ENCODE results near the gene MEIS3. TPM values are rescaled to one million over a fixed set of nuclear protein-coding genes. Genes with fewer than 3 reads are reported as not detected.
"Not testable (repeated sequence)": the region's sequence is repeated elsewhere in the genome, so short reads cannot be mapped to it uniquely, and the experiment has no call there.

The MEIS3 gene
- total and polyA plus RNA-seq, 8 donors = 3.1 to 18.2 (median 12.8) TPM

DNA sequence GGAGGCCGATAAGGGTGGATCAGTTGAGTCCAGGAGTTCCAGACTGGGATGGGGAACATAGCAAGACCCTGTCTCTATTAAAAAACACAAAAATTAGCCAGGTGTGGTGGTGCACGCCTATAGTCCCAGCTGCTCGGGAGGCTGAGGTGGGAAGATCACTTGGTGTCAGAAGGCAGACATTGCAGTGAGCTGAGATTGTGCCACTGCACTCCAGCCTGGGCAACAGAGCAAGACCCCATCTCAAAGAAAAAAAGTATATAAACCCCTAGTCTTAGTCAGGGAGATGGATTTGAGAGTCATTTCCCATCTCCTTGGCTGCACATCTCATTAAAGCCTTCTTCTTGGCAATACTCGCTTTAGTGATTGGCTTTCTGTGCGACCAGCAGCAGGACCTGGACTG lies 35.4 kb downstream of the MEIS3 start:
- not testable (repeated sequence) for H3K27me3 ChIP-seq, H3K27ac ChIP-seq, DNase-seq, H3K9me3 ChIP-seq, H3K4me3 ChIP-seq
- 87 to 92% (median 90%) methylated on average over 5 of the region's 5 CpGs for WGBS, 5 donors
- Histone ChIP-seq H3K36me3 (peaks cover 29 to 38% (median 37%) of the 10 kb centered on the region in 4 donors), H3K4me1 (peaks cover 0 to 14% (median 0%) of the 10 kb centered on the region in 4 donors)
- intact Hi-C loops (cut with DNase I; ENCODE audit: low total_unique reads) = loop anchor here (10.0 kb wide), 1 partner anchor 79 kb away; the partner anchor contains the start of gene C5AR1

DNA sequence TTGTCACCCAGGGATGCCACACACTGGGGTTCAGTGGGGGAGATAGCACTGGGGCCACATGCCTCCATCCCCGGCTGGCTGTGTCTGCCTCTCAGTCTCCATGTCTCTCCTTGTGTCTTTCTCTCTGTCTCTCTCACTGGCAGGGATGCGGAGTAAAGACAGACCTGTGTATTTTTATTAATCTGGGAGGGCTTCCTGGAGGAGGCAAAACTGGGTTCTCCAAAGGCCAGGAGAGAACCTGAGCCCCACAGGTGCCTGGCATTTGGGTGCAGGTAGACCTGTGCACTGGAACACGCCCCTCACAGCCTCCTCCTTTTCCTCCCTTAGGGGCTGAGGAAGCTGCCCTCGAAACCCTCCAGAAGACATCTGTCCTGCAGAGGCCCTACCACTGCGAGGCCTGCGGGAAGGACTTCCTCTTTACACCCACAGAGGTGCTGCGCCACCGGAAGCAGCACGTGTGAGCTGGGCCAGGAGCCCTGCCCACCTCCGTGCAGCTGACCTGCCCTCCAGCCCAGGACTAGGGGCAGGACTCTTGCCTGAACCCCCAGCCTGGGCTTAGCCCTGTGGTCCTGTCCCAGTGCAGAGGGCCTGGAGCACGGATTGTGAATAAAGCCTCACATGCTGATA lies 37.6 kb downstream of the MEIS3 start:
- intact Hi-C loops (cut with DNase I; ENCODE audit: low total_unique reads) = loop anchor here (10.0 kb wide), 1 partner anchor 77 kb away; the partner anchor contains the start of gene C5AR1
- WGBS, 5 donors = 71 to 97% (median 78%) methylated on average over 4 to 11 of the region's 11 CpGs

DNA sequence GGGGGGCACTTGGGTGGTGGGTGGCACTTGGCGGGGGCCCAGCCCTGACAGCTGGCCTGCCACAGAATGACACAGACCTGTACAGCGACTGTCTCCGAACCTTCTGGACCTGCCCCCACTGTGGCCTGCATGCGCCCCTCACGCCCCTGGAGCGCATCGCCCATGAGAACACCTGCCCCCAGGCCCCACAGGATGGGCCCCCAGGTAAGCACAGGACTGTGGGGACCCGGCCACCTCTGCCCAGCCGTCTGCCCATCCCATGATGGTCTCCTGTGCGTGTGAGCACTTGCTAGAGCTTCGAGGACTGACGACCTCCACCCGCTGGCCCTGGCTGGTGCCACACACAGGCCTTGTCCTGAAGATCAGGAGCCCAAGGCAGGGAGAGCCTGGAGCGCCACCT lies 38.2 kb downstream of the MEIS3 start:
- 90 to 96% (median 94%) methylated on average over 2 to 14 of the region's 14 CpGs for WGBS, 5 donors
- peak overlapping the region in 1 of 5 donors; percentile 24 for H3K27ac ChIP-seq
- peaks cover 41 to 66% (median 64%) of the 10 kb centered on the region in 4 donors for H3K36me3 ChIP-seq
- no peaks in the 10 kb centered on the region for H3K9me3 ChIP-seq
- TF ChIP-seq POLR2A (IDR thresholded peaks at IDR 0.05) = no peak
- TF ChIP-seq POLR2AphosphoS5 (IDR thresholded peaks at IDR 0.05) = no peak
- no peak for TF ChIP-seq EP300 (IDR thresholded peaks at IDR 0.05)
- TF ChIP-seq, protein P1, sequence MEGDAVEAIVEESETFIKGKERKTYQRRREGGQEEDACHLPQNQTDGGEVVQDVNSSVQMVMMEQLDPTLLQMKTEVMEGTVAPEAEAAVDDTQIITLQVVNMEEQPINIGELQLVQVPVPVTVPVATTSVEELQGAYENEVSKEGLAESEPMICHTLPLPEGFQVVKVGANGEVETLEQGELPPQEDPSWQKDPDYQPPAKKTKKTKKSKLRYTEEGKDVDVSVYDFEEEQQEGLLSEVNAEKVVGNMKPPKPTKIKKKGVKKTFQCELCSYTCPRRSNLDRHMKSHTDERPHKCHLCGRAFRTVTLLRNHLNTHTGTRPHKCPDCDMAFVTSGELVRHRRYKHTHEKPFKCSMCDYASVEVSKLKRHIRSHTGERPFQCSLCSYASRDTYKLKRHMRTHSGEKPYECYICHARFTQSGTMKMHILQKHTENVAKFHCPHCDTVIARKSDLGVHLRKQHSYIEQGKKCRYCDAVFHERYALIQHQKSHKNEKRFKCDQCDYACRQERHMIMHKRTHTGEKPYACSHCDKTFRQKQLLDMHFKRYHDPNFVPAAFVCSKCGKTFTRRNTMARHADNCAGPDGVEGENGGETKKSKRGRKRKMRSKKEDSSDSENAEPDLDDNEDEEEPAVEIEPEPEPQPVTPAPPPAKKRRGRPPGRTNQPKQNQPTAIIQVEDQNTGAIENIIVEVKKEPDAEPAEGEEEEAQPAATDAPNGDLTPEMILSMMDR (IDR thresholded peaks at IDR 0.05) = no peak
- DNase-seq = no peak
- no peak overlapping the region for H3K4me3 ChIP-seq
- intact Hi-C loops (cut with DNase I; ENCODE audit: low total_unique reads) = loop anchor here (10.0 kb wide), 1 partner anchor 76 kb away; the partner anchor contains the start of gene C5AR1
- no peaks in the 10 kb centered on the region for H3K27me3 ChIP-seq
- peaks cover 0 to 25% (median 2%) of the 10 kb centered on the region in 4 donors for H3K4me1 ChIP-seq

More for the DNA sequence above, 37.6 kb downstream of the MEIS3 start:
- DNase-seq = peak in 1 of 2 donors; percentile 30
- H3K4me1 ChIP-seq = peaks cover 0 to 19% (median 2%) of the 10 kb centered on the region in 4 donors
- TF ChIP-seq, protein P1 (IDR thresholded peaks at IDR 0.05) = no peak
- no peak for TF ChIP-seq EP300 (IDR thresholded peaks at IDR 0.05)
- TF ChIP-seq POLR2A (IDR thresholded peaks at IDR 0.05) = no peak
- no peak for TF ChIP-seq POLR2AphosphoS5 (IDR thresholded peaks at IDR 0.05)
- H3K27ac ChIP-seq = peak overlapping the region in 1 of 5 donors; percentile 24
- no peaks in the 10 kb centered on the region for H3K9me3 ChIP-seq
- no peaks in the 10 kb centered on the region for H3K27me3 ChIP-seq
- peaks cover 34 to 59% (median 58%) of the 10 kb centered on the region in 4 donors for H3K36me3 ChIP-seq
- no peak overlapping the region for H3K4me3 ChIP-seq

DNA sequence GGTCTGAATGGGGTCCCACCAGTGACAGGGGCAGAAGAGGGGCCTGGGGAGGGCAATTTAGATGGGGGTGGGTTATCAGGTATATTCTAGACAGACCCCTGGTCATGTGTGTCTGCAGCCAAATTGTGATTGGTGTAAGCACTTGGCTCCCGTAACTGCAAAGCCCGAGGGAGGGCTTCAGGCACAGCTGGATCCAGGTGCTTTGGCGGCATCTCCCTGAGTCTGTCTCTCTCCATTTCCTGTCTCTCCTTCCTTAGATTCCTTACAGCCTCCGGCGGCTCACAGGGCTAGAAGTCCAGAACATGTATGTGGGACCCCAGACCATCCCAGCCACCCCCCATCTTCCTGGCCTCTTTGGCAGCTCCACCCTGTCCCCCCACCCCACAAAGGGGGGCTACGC lies 38.8 kb downstream of the MEIS3 start:
- no peak for DNase-seq
- H3K27me3 ChIP-seq = no peaks in the 10 kb centered on the region
- peaks cover 47 to 71% (median 70%) of the 10 kb centered on the region in 4 donors for H3K36me3 ChIP-seq
- H3K4me3 ChIP-seq = no peak overlapping the region
- WGBS, 5 donors = 91 to 97% (median 94%) methylated on average over 6 of the region's 6 CpGs
- intact Hi-C loops (cut with DNase I; ENCODE audit: low total_unique reads) = loop anchor here (10.0 kb wide), 1 partner anchor 76 kb away; the partner anchor contains the start of gene C5AR1
- H3K4me1 ChIP-seq = peaks cover 0 to 25% (median 2%) of the 10 kb centered on the region in 4 donors
- no peak overlapping the region for H3K27ac ChIP-seq
- no peaks in the 10 kb centered on the region for H3K9me3 ChIP-seq
- TF ChIP-seq EP300 (IDR thresholded peaks at IDR 0.05) (no peak), POLR2A (IDR thresholded peaks at IDR 0.05) (no peak), POLR2AphosphoS5 (IDR thresholded peaks at IDR 0.05) (no peak)
- TF ChIP-seq, protein P1 (IDR thresholded peaks at IDR 0.05) = no peak
